COLO668 (cell line): Measurements from ENCODE around the gene COLGALT1.

Experiments used
- DNase-seq: peaks from one replicate; lab custom pipeline; 2025; ENCODE audit not compliant: unreplicated experiment; lab: John Stamatoyannopoulos, UW

COLGALT1 gene

GRCh38 chr19:17618281-17618903, 62.9 kb downstream of the COLGALT1 start:
- DNase-seq: no peak

GRCh38 chr19:17618936-17619335, 63.5 kb downstream of the COLGALT1 start:
- no peak for DNase-seq

DNA sequence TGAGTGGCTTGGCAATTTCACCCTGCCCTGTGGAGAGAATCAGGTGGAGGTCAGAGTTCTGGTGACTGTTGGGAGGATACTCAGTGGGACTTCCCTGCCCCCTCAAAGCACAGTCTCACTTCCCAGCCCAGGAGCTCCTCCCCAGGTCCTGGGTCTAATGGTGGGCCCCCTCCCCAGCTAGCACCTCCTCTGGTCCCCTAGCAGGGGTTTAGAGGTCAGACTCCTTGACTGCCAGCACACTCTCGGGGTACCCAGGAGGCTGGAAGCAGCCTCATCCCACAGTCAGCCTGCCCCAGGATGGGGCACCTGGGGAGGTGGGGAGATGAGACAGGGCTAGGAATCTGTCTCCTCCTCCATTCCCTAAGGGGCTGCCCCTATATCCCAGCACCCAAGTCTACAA, 65.2 kb downstream of the COLGALT1 start:
- no peak for DNase-seq

DNA sequence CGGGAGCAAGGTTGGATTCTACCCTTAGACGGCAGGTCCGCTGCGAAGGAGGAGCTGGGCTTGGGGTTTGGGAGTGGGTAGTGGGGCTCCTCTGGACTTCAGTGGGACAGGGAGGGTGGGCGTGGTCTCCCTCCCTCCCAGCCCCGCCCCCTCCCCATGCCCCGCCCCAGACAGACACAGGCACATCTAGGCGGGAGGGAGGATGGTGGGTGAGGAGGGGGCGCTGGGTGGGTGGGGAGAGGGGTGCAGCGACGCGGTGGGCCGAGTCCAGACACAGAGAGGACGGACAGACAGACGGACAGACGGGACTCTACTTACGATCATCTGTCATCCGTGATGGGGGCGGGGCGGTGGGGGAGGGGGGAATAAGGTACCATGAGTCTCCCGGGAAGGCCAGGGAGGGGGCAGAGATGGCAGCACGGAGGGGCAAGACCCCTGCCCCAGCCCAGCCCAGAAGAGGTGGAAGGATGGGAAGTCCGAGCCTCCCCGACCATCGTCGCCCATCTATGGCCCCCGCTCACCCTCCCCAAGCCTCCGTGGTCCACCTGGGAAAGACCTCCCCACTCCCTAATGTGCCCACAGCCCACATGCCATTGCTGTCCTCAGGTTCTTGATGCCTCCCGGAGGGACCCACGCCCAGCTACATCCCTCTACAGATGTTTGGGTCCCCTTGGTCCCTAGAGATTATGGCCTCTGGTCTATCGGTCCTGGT, 67.9 kb downstream of the COLGALT1 start:
- no peak for DNase-seq

DNA sequence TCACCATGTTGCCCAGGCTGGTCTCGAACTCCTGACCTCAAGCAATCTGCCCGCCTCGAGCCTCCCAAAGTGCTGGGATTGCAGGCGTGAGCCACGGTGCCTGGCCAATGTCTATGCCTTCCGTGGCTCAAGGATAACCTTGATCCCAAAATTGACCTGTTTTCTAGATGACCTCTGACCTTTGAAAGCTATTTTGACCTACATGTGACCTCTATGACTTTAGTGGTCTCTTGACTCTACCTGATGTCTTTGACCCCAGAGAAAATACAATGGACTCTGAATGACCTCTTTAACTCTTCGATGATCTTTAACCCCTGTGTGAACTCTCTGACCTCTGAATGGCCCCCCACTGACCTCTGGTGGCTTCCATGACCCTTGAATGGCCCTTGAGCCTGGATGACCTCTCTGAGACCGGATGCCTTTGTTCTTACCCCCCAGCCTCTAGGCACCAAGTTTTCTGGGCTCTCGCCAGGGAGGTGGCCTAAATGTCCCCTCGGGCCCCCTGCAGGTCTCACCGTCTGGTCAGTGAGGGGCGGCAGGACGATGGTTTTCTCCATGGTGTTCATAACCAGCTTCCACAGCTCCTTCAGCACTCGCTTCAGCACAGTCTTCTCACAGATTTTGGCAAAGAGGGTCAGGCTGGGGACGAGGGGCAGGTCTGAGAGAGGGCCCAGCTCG, 69.0 kb downstream of the COLGALT1 start:
- DNase-seq: no peak

DNA sequence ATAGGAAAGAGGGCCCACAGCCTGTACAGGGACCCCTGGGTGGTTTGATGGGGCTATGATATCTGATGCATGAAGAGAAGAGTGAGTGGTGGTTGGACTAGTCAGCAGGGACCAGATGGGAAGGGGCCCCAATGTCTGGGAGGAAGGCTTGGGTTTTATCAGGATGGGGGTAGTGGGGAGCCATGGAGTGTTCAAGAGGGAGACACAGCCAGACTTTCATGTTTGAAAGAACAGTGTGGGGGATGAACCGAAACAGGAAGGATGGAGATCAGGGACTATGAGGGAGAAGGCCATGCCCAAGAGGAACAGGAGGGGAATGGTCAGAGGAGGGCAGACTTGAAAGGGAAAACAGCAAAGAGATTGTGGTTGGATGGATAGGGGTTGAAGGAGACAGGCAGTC, 69.6 kb downstream of the COLGALT1 start:
- no peak for DNase-seq

- no peak for DNase-seq
Measured at GRCh38 chr19:17625980-17626379, 70.5 kb downstream of the COLGALT1 start.

DNA sequence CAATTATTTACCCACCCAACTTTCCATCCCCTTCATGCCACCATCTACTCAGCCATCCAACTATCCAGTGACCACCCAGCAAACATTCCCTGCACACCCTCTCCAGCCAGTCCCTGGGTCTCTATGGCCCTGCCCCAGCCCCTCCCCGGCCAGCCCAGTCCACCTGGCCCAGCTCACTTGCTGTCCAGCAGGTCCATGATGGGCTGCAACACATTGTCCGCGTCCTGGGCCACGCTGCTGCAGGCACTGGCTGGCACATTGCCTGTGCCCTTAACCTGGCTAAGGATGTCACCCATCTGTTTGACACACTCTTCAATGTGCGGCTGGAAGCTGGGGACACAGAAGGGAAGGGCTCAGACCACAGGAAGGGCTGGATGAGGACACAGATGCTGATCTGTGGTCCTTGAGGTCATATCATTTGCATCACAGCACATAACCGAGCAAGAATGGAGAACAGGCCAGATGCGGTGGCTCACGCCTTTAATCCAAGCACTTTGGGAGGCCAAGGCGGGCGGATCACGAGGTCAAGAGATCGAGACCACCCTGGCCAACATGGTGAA, 71.1 kb downstream of the COLGALT1 start:
- no peak for DNase-seq

DNA sequence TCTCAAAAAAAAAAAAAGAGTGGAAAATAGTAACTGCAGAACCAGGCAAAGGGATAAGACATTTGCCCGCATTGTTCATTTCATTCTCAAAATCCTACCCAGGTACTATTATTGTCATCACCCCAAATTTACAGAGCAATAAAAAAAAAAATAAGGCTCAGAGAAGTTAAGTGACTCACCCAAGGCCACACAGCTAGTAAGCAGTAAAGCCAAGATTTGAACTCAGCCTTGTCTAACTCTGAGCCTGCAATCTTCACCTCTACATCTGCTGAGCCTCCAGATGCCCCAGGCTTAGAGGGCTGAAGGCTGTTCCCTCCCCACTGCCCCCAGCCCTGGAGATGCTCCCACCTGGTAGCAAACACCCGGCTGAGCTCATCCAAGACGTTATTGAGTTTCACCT, 71.7 kb downstream of the COLGALT1 start:
- no peak for DNase-seq

GRCh38 chr19:17627921-17628320, 72.5 kb downstream of the COLGALT1 start:
- DNase-seq: no peak

- DNase-seq: no peak
Measured at GRCh38 chr19:17629760-17630159, 74.3 kb downstream of the COLGALT1 start.

- DNase-seq: no peak
Measured at GRCh38 chr19:17632577-17632976, 77.1 kb downstream of the COLGALT1 start.
